Head of caudate nucleus (tissue), 42 donors: ENCODE measurements around the gene ZDHHC11B.
"Not testable (repeated sequence)": the region's sequence is repeated elsewhere in the genome, so short reads cannot be mapped to it uniquely, and the experiment has no call there.

Experiments
- DNase-seq, 42 donors: peaks; one replicate each; pipeline versions ENCODE4 v3.0.0 to v3.0.0-alpha.2; 2020 to 2021; ENCODE audit warnings: mixed read lengths in 7 of 42
- intact Hi-C: fragments of 100-400 bp; cut with DNase I; formaldehyde crosslinking; loops from one replicate; pipeline ENCODE4 v1.15.0; 2022

The ZDHHC11B gene

DNA sequence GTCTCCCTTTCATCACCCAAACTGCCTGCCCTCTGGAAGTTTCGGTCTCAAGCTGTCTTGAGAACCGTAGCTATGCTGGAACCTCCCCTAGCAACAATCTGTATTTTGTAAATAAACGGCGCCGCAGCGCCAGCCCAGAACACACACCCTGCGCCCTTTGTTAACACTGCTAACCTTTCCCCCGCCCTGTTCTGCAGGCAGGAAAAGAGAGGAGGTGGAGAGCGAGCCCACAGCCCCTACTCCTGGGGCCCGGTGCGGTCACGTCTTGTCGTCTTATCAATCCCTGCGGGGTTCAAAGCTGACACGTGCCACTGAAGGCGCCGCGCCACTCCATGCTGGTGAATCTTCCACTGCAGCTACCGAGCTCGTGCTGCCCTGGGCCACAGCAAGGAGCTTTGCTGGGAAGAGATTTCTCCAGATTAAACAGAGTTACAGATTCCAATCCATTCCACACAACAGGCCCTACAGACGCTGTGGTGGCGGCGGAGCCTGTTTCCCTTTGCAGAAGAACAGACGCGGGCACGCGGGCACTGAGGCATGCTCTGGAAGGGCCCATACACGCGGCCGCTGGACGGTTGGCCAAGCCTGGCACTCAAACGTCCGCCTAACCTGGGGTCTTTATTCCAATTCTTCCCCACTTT, 25.3 kb downstream of the ZDHHC11B start:
- peak in 12 of 42 donors; percentile 6 to 36 (median 16) for DNase-seq
- intact Hi-C loops, result no loop called here

DNA sequence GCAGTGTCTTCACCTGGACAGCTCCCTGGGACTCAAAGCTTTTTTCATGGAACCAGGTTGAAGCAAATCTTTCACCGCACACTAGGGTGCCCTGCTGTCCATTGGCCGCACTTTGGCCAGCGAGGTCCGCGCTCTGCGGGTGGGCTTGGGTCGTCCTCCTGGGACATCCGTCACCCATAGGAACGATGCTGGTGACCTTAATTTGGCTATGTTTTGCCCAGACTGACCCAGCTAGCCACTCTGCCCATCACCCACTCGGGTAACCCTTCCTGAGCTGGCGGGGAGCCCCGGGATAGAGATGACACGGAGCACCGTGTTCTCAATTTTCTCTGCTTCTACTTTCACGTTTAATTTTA, 25.9 kb downstream of the ZDHHC11B start:
- DNase-seq, result peak in 11 of 42 donors; percentile 1 to 38 (median 17)

DNA sequence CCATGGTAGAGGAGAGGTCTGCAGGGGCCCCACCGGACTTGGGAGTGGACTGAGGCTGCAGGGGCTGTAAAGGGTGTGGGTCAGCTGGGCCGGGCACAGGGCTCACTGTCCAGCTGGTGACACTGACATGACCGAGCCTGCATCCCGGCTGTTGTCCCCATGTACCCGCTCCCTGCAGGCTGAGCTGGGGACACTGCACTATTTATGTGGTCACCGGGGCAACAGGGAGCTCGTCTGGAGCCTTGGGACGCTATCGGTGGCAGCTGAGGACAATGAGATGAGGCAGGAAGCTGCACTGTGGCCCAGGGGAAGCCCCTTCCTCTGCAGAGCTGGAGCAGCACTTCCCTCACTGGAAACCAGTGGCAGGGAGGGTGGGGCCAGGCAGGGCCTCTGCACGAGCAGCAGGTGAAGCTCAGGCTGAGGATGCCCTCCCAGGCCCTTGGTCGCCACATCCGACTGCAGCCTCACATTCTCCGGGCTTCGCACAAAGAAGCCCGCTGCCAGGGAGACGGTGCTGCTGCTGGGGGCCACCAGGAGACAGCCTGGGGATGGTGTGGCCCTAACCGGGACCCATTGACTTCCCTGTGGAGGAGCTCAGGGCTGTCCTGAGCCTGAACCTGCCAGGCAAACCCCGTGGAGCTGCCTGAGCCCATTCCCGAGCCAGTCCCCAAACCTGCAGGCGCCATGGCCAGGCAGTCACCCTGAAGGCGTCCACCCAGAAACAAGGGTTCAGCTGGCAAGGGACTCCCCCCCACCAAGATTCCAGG, 26.4 kb downstream of the ZDHHC11B start:
- intact Hi-C loops, result no loop called here
- DNase-seq, result peak in 35 of 42 donors; percentile 11 to 86 (median 57)

More for the DNA sequence above, 25.9 kb downstream of the ZDHHC11B start:
- intact Hi-C loops, result no loop called here

DNA sequence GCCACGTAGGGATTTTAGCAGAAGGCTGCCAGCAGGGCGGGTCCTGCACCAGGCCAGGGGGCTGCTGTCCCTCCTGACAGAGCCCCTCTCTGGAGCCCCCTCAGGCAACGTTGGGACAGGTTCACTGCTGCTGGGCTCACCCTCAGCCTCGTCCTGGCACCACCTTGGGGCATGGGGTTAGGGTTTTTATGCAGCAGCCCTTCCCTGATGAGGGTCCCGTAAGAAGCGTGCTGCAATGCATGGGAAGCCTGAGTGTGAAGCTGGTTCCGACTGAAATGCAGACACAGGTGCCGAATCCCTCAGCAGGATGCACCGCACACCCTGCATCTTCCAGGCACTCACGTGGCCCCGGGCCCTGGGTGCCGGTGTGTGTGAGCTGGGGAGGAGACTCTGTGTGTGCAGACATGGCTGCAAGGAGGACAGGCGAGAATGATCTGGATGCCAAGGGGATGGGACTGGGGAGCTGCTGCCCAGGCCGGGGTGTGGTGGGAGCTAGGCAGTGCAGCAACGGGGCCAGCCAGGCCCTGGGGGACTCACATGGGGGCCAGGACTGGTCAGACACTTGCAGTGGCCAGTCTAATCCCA, 27.1 kb downstream of the ZDHHC11B start:
- intact Hi-C loops, result no loop called here

DNA sequence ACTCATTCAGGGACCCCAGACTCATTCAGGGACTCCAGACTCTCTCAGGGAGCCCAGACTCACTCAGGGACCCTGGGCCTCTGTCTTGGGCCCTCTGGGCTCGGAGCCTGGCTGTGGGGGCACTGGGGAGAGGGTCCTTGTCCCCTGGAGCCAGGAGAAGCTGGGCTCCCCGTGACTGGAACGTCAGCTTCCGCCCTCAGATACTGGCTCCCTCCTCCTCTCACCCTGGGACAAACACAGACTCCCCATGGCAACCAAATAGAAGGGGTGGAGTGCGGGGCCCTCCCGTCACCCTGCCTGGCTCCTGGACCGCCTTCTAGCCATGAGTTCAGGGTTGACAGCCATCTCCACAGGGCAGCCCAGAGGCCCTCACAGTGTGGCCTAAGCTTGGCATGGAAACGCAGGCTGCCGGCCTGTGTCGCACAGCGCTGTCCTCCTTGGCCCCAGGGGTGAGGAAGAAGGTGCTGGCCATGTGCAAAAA, 27.6 kb downstream of the ZDHHC11B start:
- peak in 19 of 42 donors; percentile 9 to 75 (median 36) for DNase-seq
- intact Hi-C loops, result no loop called here

More for the DNA sequence above, 27.1 kb downstream of the ZDHHC11B start:
- peak in 15 of 42 donors; percentile 7 to 65 (median 29) for DNase-seq

DNA sequence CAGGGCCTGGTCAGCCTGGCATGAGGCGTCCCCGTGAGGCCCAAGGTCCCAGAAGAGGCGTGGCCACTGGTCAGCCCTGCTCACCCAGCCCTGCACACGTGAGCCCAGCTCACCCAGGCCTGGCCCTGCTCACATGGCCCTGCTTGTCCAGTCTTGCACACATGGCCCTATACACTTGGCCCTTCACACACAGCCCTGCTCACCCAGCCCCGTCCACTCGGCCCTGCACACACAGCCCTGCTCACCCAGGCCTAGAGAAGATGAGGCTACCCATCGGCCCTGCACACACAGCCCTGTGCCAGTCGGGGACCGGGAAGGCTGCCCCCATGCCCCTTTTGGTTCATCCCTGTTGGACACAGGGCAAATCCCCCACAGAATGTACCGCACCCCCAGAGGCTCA, 28.4 kb downstream of the ZDHHC11B start:
- intact Hi-C loops, result no loop called here
- peak in 9 of 42 donors; percentile 5 to 34 (median 12) for DNase-seq

DNA sequence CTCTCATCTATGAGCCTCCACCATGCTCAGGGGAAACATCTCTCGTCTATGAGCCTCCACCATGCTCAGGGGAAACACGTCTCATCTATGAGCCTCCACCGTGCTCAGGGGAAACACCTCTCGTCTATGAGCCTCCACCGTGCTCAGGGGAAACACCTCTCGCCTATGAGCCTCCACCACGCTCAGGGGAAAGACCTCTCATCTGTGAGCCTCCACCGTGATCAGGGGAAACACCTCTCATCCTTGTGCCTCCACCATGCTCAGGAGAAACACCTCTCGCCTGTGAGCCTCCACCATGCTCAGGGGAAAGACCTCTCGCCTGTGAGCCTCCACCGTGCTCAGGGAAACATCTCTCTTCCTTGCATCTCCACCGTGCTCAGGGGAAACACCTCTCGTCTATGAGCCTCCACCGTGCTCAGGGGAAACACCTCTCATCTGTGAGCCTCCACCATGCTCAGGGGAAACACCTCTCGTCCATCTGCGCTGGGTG, 30.3 kb downstream of the ZDHHC11B start:
- DNase-seq, result peak in 2 of 42 donors; percentile 2 to 25
- intact Hi-C loops, result not testable (repeated sequence)

DNA sequence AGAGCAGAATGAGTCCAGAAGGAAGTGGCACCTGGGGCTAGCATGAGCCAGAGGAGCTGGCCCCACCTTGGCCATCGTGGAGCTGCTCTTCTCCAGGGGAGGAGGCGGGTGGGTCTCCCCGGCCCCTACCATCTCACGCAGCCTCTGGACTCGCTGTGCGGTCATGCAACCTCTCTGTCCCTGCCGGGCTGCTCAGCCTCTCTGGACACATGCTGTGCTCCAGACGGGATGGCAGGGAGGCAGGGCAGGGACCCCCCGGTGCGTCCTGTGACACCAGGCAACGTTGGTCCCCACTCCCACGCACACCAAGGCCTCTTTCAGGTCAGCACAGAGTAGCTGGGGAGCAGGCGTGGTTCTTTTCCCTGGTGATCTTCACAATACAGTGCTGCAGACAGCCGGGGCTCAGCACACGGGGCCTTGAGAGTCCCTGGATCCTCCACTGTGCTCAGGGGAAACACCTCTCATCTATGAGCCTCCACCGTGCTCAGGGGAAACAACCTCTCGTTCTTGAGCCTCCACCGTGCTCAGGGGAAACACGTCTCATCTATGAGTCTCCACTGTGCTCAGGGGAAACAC, 30.9 kb downstream of the ZDHHC11B start:
- intact Hi-C loops, result not testable (repeated sequence)
- peak in 2 of 42 donors; percentile 4 to 16 for DNase-seq

DNA sequence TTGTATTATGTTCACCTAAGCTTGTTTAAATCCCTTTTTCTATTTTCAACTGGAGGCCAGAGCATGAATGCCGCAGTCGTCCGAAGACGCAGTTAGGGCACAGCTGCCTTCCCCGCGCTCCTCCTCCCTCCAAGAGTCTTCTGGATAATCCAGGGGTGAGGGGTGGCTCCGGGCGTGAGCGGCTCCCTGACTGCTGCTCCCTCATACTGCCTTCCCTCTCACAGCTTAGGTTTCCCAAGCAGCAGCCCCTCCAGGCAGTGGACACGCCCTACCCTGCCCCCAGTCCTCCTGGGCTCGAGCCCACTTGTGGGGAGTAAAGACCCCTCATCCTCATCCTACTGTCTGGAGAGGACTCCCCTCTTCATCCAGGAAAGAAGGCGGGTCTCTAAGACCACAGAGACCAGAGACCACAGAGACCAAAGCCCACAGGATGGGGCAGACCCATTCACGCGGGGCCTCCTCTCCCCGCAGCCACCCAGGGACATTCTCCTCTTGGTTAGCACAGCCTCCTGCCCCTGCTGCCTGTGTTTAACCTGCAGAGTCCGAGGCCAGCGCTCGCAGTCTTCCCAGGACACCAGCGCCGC, 31.9 kb downstream of the ZDHHC11B start:
- DNase-seq, result peak in 3 of 42 donors; percentile 0 to 20 (median 3)
- intact Hi-C loops, result not testable (repeated sequence)

DNA sequence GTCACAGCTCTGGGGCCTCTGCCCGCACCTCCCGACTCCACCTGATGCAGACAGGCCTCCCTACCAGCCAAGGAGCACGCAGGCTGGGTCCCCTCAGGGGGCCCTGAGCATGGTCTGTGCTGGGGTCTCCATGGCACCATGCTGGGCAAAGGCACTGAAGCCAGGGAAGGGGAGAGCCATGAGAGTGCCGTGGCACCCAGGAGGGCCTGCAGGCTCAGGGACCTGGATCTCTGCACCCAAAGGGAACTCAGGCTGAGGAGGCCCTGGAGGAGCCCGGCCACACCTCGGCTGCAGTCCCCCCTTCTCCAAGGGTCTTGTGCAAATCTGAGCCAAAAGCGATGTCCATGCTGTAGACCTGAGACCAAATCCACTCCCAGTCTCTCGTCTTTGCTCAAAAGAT, 32.5 kb downstream of the ZDHHC11B start:
- intact Hi-C loops, result not testable (repeated sequence)

DNA sequence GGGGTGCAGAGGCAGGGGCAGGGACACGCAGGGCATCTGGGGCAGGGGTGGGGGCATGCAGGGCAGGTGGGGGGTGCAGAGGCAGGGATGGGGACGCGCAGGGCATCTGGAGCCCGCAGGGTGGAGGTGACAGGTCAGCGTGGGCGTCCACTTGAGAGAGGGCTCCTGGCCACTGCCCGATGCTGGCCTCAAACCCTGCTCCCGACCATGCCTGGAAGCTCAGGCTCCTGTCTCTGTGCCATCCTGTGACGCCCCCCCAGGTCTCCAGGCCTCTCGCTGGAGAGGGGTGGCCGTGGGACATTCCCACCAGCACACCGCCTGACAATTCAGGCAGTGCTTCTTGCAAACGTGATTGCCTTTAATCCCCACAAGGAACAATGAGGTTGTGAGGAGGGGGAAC, 33.0 kb downstream of the ZDHHC11B start:
- intact Hi-C loops, result no loop called here
- peak in 2 of 42 donors; percentile 1 to 21 for DNase-seq

More for the DNA sequence above, 32.5 kb downstream of the ZDHHC11B start:
- peak in 2 of 42 donors; percentile 6 to 12 for DNase-seq

DNA sequence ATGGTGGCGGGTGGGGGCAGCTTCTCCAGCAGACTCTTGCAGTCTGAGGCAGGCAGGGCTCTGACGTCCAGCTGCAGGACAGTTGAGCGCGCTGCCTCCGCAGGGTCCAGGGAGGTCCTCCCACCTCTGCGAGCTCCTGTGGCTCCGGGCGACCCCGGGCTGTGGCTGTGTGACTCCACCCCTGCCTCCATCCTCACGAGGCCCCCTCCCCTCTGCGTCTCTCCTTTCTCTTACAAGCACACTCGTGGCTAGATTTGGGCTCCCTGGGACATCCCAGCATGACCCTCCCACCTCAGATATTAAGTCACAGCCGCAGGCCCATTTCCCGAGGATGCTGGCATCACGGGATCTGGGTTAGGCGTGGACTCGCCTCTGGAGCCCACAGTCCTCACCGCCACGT, 34.3 kb downstream of the ZDHHC11B start:
- peak in 3 of 42 donors; percentile 5 to 27 (median 5) for DNase-seq
- intact Hi-C loops, result not testable (repeated sequence)

DNA sequence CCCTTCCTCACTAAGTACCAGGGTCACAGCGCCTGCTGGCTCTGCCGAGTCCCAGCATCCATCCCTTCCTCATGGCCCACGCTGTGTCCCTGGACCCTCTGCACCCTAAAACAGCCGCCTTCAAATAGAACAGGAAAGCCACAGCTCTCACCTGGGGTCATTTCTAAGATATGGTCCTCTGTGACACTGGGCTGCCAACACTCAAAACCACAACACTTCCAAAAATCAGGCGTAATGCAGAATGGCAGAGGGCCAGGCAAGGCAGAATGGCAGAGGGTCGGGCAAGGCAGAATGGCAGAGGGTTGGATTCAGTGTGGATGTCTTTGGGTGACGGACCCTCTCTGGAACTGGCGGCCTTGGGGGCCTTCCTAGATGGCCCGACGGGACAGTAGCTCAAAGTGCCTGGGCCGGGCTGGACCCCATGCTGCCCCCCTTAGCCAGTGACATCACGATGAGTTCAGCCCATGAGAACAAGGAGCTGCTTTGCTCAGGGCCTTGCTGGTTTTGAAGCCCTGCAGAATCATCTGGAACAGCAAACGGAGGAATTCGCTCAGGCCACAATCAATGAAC, 35.3 kb downstream of the ZDHHC11B start:
- intact Hi-C loops, result no loop called here
- DNase-seq, result peak in 4 of 42 donors; percentile 5 to 43 (median 18)

DNA sequence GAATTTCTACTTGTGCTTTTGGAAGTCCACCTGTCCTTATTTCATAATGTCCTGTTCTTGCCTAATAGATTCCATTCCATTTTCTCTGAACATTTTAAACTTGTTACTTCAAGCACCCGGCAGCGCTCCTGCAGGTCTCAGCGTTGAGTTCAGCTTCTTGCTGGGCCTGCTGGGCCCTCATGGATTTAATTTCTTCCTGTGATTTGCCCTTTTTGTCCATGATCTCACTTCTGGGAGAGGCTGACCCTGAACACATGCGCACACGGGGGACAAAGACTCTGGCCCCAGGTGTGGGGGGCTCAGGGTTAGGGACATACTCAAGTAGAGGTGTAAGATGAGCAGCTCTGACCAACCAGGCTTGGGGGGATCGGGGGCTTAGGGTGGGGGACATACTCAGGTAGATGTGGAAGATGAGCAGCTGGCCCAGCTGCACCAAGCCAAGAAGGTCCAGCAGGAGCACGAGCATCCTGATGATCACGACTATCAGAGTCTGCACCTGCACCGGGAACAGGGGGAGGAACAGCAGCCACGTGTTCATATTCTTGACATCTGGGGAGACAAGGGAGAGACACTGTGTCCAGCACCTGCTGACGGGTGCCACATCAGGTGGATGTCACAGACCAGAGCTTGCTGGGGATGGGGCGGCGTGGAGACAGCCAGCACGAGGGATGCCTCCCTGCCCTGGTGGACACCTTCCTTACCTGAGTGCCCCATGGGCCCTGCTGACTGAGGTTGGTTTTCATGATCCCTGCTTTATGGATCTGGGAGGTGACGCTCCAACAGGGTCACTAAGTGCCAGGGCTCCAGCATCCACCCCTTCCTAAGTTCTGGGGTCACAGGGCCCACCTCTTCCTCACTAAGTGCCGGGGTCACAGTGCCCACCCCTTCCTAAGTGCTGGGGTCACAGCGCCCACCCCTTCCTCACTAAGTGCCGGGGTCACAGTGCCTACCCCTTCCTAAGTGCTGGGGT, 36.2 kb downstream of the ZDHHC11B start:
- intact Hi-C loops, result not testable (repeated sequence)
- DNase-seq, result peak in 2 of 42 donors; percentile 5 to 34

DNA sequence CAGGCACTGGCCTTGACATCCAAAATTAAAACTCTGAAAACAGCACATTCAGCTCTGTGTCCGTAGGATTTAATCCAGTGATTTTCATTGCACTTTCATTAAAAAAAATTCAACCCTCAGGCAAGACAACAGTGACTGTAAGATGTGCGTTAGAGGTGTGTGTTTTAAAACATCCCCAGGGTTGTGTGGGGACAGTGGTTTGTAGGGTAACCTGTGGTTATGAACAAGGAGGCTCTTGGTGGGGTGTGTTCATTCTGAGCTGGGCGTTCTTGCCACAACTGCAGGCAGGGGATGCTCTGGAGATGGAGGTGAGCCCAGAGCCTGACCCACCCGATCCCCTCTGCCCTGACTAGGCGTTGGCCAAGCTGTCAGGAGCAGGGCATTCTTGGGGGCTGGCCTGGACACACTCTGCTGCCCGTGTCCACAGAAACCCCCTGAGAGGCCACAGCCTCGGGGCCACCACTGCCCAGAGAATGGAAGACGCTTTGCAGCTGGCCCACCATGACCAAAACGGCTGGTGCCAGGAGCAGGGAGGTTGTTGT, 37.2 kb downstream of the ZDHHC11B start:
- DNase-seq, intact Hi-C loops: not testable (repeated sequence)

DNA sequence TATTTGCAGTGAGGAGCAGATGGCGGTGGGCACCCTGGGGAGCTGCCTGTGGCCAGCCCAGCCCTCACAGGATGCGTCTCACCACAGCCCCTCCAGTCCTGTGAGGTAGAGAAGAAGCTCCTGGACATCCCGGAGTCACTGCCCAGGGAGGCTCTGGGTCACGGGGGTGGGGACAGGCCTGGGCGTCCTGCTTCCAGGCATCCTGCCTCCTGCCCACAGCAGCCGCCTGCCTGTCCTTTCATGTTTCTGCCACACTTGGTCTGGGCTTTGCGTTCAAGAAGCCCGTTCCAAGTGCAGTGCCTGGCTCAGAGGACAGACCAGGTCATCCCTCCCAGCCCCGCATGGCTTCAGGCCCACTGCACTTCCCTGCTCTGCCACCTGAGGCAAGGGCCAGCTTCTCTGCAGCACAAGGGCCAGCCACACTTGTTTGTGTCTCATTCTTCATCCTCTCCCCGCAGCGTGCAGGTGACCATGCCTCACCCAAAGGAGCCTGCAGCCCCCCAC, 38.2 kb downstream of the ZDHHC11B start:
- peak in 1 of 42 donors; percentile 9 for DNase-seq

More for the DNA sequence above, 38.2 kb downstream of the ZDHHC11B start:
- intact Hi-C loops, result no loop called here
